GM12878 (cell line): ENCODE measurements around the gene ENO2. TPM values are rescaled to one million over a fixed set of nuclear protein-coding genes. Genes with fewer than 3 reads are reported as not detected.
A peak's percentile ranks its signal among the peaks of the same experiment; 100 is the strongest.

Experiments used
- CEBPB ChIP-seq, 2 experiments: fragments of 150-350 bp in 1 of 2; IDR thresholded peaks; 2 replicates each; pipeline ENCODE4 v1.6.1; 2012 to 2014; ENCODE audit warnings: low read depth in 2 of 2, low read length in 2 of 2, borderline replicate concordance in 1 of 2, inconsistent platforms in 1 of 2
- CHD4 ChIP-seq: fragments of 200-600 bp; sonication (generic); IDR thresholded peaks from 2 replicates; pipeline ENCODE4 v1.6.1; 2016; ENCODE audit warnings: mild to moderate bottlenecking
- CREM ChIP-seq: IDR thresholded peaks from 2 replicates; pipeline ENCODE4 v1.6.1; 2014; ENCODE audit warnings: antibody characterized with exemption, low read depth
- DPF2 ChIP-seq: fragments of 450-650 bp; IDR thresholded peaks from 2 replicates; pipeline ENCODE4 v1.6.1; 2017; ENCODE audit warnings: mild to moderate bottlenecking
- EGR1 ChIP-seq, 2 experiments: IDR thresholded peaks; 1 replicate in 1 of 2; 2 replicates in 1 of 2; pipeline ENCODE4 v1.6.1; 2011 to 2012; ENCODE audit warnings: low read depth in 2 of 2, low read length in 2 of 2, borderline replicate concordance in 1 of 2, mild to moderate bottlenecking in 1 of 2, moderate library complexity in 1 of 2
- HDAC2 ChIP-seq: fragments of 200-600 bp; sonication (generic); IDR thresholded peaks from 2 replicates; pipeline ENCODE4 v1.6.1; 2017
- IRF4 ChIP-seq: IDR thresholded peaks from 2 replicates; pipeline ENCODE4 v1.6.1; 2011; ENCODE audit warnings: low read depth, low read length
- JUNB ChIP-seq: IDR thresholded peaks from 2 replicates; pipeline ENCODE4 v1.6.1; 2016; ENCODE audit warnings: antibody characterized with exemption, mild to moderate bottlenecking
- LARP7 ChIP-seq: fragments of 450-650 bp; IDR thresholded peaks from 2 replicates; pipeline ENCODE4 v1.6.1; 2017; ENCODE audit warnings: mild to moderate bottlenecking
- MTA3 ChIP-seq: IDR thresholded peaks from 2 replicates; pipeline ENCODE4 v1.6.1; 2012; ENCODE audit warnings: low read length, inconsistent platforms, borderline replicate concordance
- MXI1 ChIP-seq: fragments of 150-350 bp; IDR thresholded peaks from 2 replicates; pipeline ENCODE4 v1.6.1; 2011; ENCODE audit warnings: low read depth, mild to moderate bottlenecking, inconsistent platforms, low read length, improper control_type of control experiment
- NR2F1 ChIP-seq: fragments of 450-650 bp; conservative IDR thresholded peaks from 2 replicates; pipeline ENCODE4 v1.6.1; 2017; ENCODE audit warnings: mild to moderate bottlenecking
- POLR2A ChIP-seq: IDR thresholded peaks from 2 replicates; pipeline ENCODE4 v1.6.1; 2011; ENCODE audit warnings: low read depth, mild to moderate bottlenecking, low read length
- RUNX3 ChIP-seq: IDR thresholded peaks from 2 replicates; pipeline ENCODE4 v1.6.1; 2012; ENCODE audit warnings: low read length, inconsistent platforms
- SMAD5 ChIP-seq: IDR thresholded peaks from 2 replicates; pipeline ENCODE4 v1.6.1; 2016; ENCODE audit warnings: antibody characterized with exemption, low read depth
- SP1 ChIP-seq: IDR thresholded peaks from one replicate; pipeline ENCODE4 v1.6.1; 2011; ENCODE audit warnings: low read depth, low read length
- SRF ChIP-seq, 2 experiments: IDR thresholded peaks; 2 replicates each; pipeline ENCODE4 v1.6.1; 2011; ENCODE audit warnings: low read depth in 2 of 2, low read length in 2 of 2, mild to moderate bottlenecking in 1 of 2, moderate library complexity in 1 of 2
- STAT3 ChIP-seq: IDR thresholded peaks from 2 replicates; pipeline ENCODE4 v1.6.1; 2011; ENCODE audit warnings: low read depth, low read length, improper control_type of control experiment
- TCF3 ChIP-seq: IDR thresholded peaks from 2 replicates; pipeline ENCODE4 v1.6.1; 2012; ENCODE audit warnings: low read depth, mild to moderate bottlenecking, low read length, borderline replicate concordance; ENCODE audit not compliant: insufficient read depth
- YY1 ChIP-seq: IDR thresholded peaks from 2 replicates; pipeline ENCODE4 v1.6.1; 2011; ENCODE audit warnings: low read depth, mild to moderate bottlenecking, low read length
- ZSCAN29 ChIP-seq: fragments of 450-650 bp; IDR thresholded peaks from 2 replicates; pipeline ENCODE4 v1.6.1; 2017; ENCODE audit warnings: mild to moderate bottlenecking, moderate library complexity
- polyA plus RNA-seq, 11 experiments: library from polyadenylated mRNA; depleted of rRNA in 4 of 11; unstranded in 6 of 11; stranded (reverse) in 5 of 11; fragments of >200 nt; fragmentation: Nextera tagmentation in 4 of 11; fragmentation: Illumina TruSeq in 1 of 11; extraction: Ambion mirVana in 4 of 11; extraction: Trizol in 1 of 11; gene quantifications; 1 replicate in 1 of 11; 2 replicates in 10 of 11; pipeline versions ENCODE4 v1.2.1 to v1.2.3, GENCODE V29; 2011 to 2016; ENCODE audit warnings: inconsistent platforms in 2 of 11, missing spikeins in 2 of 11, low read depth in 1 of 11
- total RNA-seq, 4 experiments: library from RNA; depleted of rRNA in 3 of 4; stranded (reverse); fragments of >200 nt in 3 of 4; fragmentation: Illumina TruSeq in 1 of 4; extraction: Trizol in 1 of 4; gene quantifications; 2 replicates each; pipeline versions ENCODE4 v1.2.1 to v1.2.3, GENCODE V29; 2013 to 2021
- TF ChIP-seq, protein P1 (sequence below): IDR thresholded peaks from 2 replicates; pipeline ENCODE4 v1.6.1; 2012; ENCODE audit warnings: improper control_type of control experiment, low read depth, low read length; ENCODE audit not compliant: insufficient replicate concordance
- TF ChIP-seq, protein P2 (sequence below): fragments of 150-350 bp; IDR thresholded peaks from 2 replicates; pipeline ENCODE4 v1.6.1; 2016; ENCODE audit warnings: low read depth, low read length

ENO2 gene
- total and polyA plus RNA-seq, 10 of the 15 experiments (the other 5 are each of a cell fraction or from before 2014, with no cell fraction given) = 24.8 to 196 (median 43.1) TPM

DNA sequence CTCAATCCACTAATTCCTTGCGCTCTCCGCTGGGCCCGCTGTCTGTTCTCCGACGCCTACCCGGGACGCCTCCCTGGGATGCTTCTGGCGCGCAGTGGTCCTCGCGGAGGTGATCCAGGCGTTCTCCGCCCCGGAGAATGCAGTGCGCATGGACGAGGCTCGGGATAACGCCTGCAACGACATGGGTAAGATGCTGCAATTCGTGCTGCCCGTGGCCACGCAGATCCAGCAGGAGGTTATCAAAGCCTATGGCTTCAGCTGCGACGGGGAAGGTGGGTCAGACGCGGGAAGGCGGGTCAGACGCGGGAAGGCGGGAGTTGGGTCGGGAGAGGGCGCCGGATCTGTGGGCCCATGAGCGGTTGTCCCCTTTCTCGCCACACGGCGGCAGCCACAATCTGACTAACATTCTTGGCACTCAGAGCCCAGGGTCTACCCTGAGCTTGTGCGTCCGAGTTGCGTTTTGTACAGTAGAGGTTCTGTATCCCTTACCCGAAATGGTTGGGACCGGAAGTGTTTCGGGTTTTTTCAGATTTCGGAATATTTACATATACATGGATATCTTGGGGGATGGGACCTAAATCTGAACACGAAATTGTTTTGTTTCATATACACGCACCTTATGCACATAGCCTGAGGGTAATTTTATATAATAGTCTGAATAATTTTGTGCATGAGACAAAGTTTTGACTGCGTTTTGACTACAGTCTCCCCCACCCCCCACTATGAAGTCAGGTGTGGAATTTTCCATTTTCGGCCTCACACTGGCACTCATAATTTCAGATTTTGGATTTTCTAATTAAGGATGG, 30.2 kb downstream of the ENO2 start (continued):
- TF ChIP-seq, protein P1, sequence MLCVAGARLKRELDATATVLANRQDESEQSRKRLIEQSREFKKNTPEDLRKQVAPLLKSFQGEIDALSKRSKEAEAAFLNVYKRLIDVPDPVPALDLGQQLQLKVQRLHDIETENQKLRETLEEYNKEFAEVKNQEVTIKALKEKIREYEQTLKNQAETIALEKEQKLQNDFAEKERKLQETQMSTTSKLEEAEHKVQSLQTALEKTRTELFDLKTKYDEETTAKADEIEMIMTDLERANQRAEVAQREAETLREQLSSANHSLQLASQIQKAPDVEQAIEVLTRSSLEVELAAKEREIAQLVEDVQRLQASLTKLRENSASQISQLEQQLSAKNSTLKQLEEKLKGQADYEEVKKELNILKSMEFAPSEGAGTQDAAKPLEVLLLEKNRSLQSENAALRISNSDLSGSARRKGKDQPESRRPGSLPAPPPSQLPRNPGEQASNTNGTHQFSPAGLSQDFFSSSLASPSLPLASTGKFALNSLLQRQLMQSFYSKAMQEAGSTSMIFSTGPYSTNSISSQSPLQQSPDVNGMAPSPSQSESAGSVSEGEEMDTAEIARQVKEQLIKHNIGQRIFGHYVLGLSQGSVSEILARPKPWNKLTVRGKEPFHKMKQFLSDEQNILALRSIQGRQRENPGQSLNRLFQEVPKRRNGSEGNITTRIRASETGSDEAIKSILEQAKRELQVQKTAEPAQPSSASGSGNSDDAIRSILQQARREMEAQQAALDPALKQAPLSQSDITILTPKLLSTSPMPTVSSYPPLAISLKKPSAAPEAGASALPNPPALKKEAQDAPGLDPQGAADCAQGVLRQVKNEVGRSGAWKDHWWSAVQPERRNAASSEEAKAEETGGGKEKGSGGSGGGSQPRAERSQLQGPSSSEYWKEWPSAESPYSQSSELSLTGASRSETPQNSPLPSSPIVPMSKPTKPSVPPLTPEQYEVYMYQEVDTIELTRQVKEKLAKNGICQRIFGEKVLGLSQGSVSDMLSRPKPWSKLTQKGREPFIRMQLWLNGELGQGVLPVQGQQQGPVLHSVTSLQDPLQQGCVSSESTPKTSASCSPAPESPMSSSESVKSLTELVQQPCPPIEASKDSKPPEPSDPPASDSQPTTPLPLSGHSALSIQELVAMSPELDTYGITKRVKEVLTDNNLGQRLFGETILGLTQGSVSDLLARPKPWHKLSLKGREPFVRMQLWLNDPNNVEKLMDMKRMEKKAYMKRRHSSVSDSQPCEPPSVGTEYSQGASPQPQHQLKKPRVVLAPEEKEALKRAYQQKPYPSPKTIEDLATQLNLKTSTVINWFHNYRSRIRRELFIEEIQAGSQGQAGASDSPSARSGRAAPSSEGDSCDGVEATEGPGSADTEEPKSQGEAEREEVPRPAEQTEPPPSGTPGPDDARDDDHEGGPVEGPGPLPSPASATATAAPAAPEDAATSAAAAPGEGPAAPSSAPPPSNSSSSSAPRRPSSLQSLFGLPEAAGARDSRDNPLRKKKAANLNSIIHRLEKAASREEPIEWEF = no peak
- no peak for TF ChIP-seq STAT3
- TF ChIP-seq RUNX3 = no peak
- TF ChIP-seq, protein P2, sequence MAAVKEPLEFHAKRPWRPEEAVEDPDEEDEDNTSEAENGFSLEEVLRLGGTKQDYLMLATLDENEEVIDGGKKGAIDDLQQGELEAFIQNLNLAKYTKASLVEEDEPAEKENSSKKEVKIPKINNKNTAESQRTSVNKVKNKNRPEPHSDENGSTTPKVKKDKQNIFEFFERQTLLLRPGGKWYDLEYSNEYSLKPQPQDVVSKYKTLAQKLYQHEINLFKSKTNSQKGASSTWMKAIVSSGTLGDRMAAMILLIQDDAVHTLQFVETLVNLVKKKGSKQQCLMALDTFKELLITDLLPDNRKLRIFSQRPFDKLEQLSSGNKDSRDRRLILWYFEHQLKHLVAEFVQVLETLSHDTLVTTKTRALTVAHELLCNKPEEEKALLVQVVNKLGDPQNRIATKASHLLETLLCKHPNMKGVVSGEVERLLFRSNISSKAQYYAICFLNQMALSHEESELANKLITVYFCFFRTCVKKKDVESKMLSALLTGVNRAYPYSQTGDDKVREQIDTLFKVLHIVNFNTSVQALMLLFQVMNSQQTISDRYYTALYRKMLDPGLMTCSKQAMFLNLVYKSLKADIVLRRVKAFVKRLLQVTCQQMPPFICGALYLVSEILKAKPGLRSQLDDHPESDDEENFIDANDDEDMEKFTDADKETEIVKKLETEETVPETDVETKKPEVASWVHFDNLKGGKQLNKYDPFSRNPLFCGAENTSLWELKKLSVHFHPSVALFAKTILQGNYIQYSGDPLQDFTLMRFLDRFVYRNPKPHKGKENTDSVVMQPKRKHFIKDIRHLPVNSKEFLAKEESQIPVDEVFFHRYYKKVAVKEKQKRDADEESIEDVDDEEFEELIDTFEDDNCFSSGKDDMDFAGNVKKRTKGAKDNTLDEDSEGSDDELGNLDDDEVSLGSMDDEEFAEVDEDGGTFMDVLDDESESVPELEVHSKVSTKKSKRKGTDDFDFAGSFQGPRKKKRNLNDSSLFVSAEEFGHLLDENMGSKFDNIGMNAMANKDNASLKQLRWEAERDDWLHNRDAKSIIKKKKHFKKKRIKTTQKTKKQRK = no peak
- peak; percentile 85; the same call in 1 of the 2 replicates for TF ChIP-seq ZSCAN29
- no peak for TF ChIP-seq HDAC2
- TF ChIP-seq DPF2 = 0 out of 2 replicates have a peak, but pooled peaks have one; percentile 8
- TF ChIP-seq YY1 = 0 out of 2 replicates have a peak, but pooled peaks have one; percentile 53
- TF ChIP-seq CREM = 0 out of 2 replicates have a peak, but pooled peaks have one; percentile 9
- TF ChIP-seq IRF4 = peak; percentile 41; the same call in 1 of the 2 replicates
- TF ChIP-seq NR2F1 = peak; percentile 43; the same call in 1 of the 2 replicates
- TF ChIP-seq MTA3 = no peak
- peak; percentile 37; the same call in 1 of the 2 replicates for TF ChIP-seq LARP7
- no peak for TF ChIP-seq SP1
- TF ChIP-seq POLR2A = peak; percentile 87
- no peak for TF ChIP-seq EGR1 (IDR thresholded peaks at IDR 0.05; ENCODE audit: borderline replicate concordance in 1 of 2, low read depth in 2 of 2, low read length in 2 of 2)
- peak; percentile 87 to 95 for TF ChIP-seq SRF (IDR thresholded peaks at IDR 0.05; ENCODE audit: low read depth in 2 of 2, low read length in 2 of 2)
- no peak for TF ChIP-seq CEBPB (IDR thresholded peaks at IDR 0.05; ENCODE audit: borderline replicate concordance in 1 of 2, low read depth in 2 of 2, low read length in 2 of 2)
- TF ChIP-seq JUNB = peak; percentile 69
- peak; percentile 36; the same call in 1 of the 2 replicates for TF ChIP-seq MXI1
- TF ChIP-seq TCF3 = peak; percentile 10; the same call in 1 of the 2 replicates
- no peak for TF ChIP-seq SMAD5
- TF ChIP-seq CHD4 = no peak
